HG03432 (cell line): ENCODE data around the gene MAGI2.
"Not testable (repeated sequence)": the region's sequence is repeated elsewhere in the genome, so short reads cannot be mapped to it uniquely, and the experiment has no call there.

ENCODE experiments used
- ATAC-seq: cut with Tn5 transposase; IDR thresholded peaks from one replicate; pipeline ENCODE4 v1.9.1; 2021; ENCODE audit warnings: mild to moderate bottlenecking, moderate library complexity; ENCODE audit not compliant: unreplicated experiment

MAGI2 gene

DNA sequence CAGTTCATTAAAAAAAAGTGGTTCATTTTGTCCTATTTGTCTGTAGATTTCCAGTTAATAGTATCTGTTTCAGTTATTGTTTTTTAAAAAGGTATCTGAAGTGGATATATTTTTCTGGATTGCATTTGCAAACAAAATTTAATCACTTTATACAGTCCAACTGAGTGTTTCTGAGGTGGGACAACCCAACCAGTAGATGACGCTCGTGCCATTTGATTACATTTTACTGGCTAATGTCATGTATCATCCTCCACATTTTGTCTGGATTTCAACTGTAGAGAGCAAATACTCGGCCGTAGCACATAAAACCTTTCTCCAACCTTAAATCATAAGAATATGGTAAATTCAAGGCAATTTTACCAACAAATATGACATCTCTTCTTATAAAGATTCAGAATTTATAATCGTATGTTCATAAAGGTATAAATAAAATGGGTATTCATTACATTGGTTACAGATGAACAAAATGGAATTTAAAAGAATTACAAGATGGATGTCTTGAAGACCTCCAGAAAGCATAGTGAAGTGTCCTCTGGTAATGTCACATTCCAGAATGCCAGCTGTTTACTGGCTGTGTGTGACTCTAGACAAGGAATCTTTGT is 865.9 kb downstream of the MAGI2 start:
- no peak for ATAC-seq

GRCh38 chr7:78585980-78586379 is 867.5 kb downstream of the MAGI2 start:
- ATAC-seq: no peak

GRCh38 chr7:78578686-78579085 is 874.8 kb downstream of the MAGI2 start:
- no peak for ATAC-seq

- ATAC-seq: not testable (repeated sequence)
Measured at GRCh38 chr7:78577174-78577952, 876.1 kb downstream of the MAGI2 start.

DNA sequence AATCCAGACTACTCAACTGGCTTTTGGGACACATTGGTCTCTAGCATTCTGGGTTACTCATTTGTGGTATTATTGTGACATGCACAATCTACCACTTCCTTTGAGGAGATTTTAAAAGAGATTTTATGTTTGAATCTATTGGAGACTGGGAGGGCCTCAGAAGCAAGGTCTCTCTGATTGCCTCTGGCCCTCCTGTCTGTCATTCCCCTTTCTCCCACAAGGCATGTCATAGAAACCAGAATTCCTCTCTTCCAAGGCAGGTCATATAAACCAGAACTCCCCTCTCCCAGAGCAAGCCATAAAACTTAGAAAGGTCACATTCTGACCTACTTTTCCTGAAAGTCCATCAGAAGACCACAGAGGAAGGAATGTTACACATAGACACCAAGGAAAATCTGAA is 877.2 kb downstream of the MAGI2 start:
- no peak for ATAC-seq

GRCh38 chr7:78571292-78571691 is 882.2 kb downstream of the MAGI2 start:
- no peak for ATAC-seq

- no peak for ATAC-seq
Measured at GRCh38 chr7:78568690-78569089, 884.8 kb downstream of the MAGI2 start.

DNA sequence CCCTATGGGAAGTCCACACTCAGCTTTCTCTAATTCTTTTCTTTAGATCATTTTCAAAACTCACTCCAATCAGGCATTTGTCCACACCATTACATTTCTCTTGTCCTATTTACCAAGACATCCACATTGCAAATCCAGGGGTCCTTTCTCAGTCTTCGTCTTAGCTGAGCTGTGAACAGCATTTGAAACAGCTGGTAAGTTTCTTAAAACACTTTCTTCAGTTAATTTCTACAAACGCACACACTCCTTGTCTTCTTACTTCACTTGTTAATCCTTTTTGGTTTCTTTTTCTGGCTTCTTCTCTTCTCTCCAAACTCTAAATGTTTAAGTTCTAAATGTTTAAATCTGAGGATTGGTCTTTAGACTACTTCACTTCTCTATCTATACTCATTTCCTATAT is 885.6 kb downstream of the MAGI2 start:
- no peak for ATAC-seq

DNA sequence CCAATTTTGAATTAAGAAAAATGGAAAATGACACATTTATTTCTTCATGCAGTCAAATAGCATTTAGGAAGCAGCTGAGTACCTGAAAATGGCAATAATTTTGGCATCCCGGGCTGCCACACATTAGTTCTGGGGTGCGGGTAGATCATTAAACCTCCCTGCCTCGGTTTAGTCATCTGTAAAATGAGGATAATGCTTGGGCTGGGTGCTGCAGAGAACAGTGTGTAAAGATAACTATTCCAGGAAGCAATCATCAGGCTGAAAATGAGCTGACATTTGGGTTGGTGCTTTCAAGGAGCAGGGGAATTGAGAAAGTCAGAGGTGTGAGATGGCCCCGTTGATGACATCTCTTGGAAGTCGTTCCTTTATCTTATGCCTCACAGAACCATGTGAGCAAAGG is 887.7 kb downstream of the MAGI2 start:
- ATAC-seq: no peak

DNA sequence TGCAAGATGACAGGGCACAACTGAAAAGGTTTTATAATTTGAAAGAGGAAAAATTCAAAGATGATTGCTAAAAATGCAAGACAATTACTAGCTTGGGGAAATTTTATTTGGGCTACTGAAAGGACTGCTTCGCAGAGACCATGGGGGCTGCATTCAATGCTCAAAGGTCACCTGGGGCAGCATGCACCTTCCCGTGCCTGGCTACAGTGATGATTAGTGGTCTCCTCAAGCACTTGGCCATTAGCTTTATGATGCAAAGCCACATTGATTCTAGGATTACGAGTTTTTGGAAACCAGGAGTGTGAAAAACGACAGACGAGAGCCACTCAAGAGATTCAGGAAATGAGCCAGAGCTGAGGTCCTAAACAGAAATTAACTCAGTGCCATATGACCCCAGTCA is 890.3 kb downstream of the MAGI2 start:
- ATAC-seq: no peak

- no peak for ATAC-seq
Measured at GRCh38 chr7:78562191-78562590, 891.3 kb downstream of the MAGI2 start.

- no peak for ATAC-seq
Measured at GRCh38 chr7:78558566-78558965, 894.9 kb downstream of the MAGI2 start.

GRCh38 chr7:78543976-78544375 is 909.5 kb downstream of the MAGI2 start:
- no peak for ATAC-seq

DNA sequence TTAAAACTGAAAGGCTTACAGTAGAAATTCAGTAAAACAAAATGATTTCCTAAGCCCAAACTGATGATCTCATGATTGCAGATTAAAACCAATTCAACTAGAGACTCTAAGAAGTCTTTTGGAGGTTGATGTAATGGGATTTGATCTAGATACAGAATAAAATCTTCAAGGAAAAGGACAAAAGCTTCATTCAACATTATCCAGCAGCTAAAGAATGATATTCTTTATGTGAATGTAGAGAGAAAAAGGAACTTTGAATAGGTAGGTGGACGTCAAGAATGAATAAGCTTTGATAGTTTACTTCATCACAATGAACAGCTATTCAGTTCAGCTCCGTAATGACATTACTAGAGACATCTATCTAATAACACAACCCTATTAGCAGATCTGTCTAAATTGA is 910.5 kb downstream of the MAGI2 start:
- no peak for ATAC-seq

- ATAC-seq: no peak
Measured at GRCh38 chr7:78542541-78542940, 910.9 kb downstream of the MAGI2 start.

DNA sequence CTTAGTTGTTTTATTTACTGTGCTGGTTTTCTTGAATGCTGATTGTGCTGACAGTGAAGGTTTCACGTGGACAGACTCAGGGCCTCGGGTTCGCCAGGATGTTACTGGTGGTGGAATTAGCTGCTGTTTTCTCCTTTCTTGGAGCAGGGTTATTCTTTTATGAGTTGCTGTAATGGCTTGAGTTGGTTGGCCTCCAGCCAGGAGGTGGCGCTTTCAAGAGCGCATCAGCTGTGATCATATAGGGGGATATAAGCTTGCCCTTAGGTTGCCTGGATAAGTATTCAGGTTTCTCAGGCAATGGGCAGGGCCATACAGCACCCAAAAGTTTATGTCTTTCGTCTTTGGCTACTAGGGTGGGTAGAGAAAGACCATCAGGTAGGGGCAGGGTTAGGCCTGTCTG is 913.6 kb downstream of the MAGI2 start:
- no peak for ATAC-seq

DNA sequence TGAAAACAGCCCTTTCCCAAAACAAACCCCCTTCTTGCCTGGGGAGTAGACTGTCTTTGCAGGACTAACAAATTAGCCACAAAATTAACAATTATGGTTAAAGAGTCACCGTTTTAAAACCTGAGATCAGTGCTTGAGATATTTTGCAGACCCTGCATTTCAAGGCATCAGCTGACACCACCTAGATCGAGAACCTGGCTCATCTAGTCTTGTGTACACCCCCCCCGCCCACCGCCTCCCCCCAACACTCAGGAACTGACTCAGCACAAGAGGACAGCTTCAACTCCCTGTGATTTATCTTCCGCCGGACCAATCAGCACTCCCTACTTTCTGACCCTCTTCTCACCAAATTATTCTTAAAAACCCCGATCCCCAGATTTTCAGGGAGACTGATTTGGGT is 917.8 kb downstream of the MAGI2 start:
- ATAC-seq: no peak

GRCh38 chr7:78530351-78530750 is 923.1 kb downstream of the MAGI2 start:
- no peak for ATAC-seq

- ATAC-seq: no peak
Measured at GRCh38 chr7:78529392-78529791, 924.1 kb downstream of the MAGI2 start.

DNA sequence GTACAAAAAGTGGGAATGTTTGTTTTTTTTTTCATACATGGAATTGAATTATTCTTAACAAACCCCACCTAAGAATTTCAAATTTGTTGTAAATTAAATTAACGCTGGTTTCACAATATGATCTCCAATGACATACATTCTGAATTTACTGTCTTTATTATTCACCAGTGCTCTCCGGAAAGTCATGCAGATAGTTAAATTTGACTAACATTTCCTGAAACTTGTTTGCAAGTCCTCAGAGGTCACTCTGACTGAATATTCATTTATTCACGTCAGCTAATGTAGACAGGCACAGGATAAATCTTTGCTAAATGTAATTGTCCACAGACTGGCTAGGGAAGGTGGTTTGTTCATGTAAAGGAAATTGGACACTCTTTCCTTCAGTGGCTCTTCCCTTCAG is 924.5 kb downstream of the MAGI2 start:
- no peak for ATAC-seq

DNA sequence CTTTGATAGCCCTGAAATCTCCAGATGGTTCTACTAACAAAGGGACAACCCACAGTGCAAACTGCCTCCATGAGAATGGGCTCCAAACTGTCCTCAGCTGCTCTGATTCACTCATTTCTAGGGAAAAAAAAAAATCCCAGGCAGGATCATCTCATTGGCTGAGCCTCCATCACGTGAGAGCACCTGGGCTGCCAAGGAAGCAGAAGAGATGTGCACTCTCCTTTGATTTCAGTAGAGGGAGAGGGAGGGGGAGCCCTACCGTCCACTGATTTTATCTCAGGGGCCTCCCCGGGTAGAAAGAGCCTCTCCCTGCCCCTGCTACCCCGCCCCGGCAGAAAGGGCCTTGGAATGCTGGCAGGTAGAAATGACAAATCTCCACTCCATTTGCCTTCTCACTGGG is 929.5 kb downstream of the MAGI2 start:
- no peak for ATAC-seq

- ATAC-seq: no peak
Measured at GRCh38 chr7:78521961-78522360, 931.5 kb downstream of the MAGI2 start.

DNA sequence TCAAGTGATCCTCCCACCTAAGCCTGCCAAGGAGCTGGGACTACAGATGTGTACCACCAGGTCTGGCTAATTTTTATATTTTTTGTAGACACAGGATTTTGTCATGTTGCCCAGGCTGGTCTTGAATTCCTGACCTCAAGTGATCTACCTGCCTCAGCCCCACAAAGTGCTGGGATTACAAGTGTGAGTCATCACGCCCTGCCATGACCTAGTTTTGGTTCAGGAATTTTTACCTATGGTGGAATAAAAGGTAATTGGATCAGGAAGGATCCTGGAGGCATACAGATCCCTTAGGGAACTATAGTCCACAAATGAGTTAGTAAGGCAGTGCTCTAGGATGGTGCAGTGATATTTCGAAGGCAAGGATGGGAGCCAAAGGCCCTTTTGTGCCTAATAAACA is 937.0 kb downstream of the MAGI2 start:
- no peak for ATAC-seq
